SK-N-SH treated with all-trans-retinoic acid at 6 μM for 48 hours (cell line): ENCODE measurements around the gene FLNC.

Source experiments
- ESRRG ChIP-seq: fragments of 250-450 bp; sonication (Bioruptor Pico); IDR thresholded peaks from 2 replicates; pipeline ENCODE4 v1.6.1; 2021; ENCODE audit warnings: mild to moderate bottlenecking
- PATZ1 ChIP-seq: fragments of 250-450 bp; sonication (Bioruptor Pico); IDR thresholded peaks from 2 replicates; pipeline ENCODE4 v1.8.0; 2020; ENCODE audit warnings: mild to moderate bottlenecking, moderate library complexity, borderline replicate concordance
- TOX ChIP-seq: fragments of 250-450 bp; sonication (Bioruptor Pico); IDR thresholded peaks from 2 replicates; pipeline ENCODE4 v1.8.0; 2021; ENCODE audit warnings: mild to moderate bottlenecking, moderate library complexity, borderline replicate concordance
- ZFP30 ChIP-seq: fragments of 450-650 bp; formaldehyde crosslinking; IDR thresholded peaks from 2 replicates; pipeline ENCODE4 v1.5.0; 2022; ENCODE audit warnings: mild to moderate bottlenecking, moderate library complexity

DNA sequence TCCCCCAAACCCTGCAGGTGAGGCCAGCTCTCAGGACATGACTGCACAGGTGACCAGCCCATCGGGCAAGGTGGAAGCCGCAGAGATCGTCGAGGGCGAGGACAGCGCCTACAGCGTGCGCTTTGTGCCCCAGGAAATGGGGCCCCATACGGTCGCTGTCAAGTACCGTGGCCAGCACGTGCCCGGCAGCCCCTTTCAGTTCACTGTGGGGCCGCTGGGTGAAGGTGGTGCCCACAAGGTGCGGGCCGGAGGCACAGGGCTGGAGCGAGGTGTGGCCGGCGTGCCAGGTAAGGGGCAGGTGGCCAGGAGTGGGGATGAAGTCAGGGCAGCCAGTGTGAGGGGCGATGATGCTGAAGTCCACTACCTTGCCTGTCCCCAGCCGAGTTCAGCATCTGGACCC, 24.2 kb downstream of the FLNC start:
- TF ChIP-seq ZFP30 (CRISPR knock-in tag) (no peak), PATZ1 (CRISPR knock-in tag) (no peak), ESRRG (no peak), TOX (CRISPR knock-in tag) (no peak)
